ENCODE measurements around the gene MRPL33. TPM values are rescaled to one million over a fixed set of nuclear protein-coding genes. Genes with fewer than 3 reads are reported as not detected.
A peak's percentile ranks its signal among the peaks of the same experiment; 100 is the strongest.
"Not testable (repeated sequence)": the region's sequence is repeated elsewhere in the genome, so short reads cannot be mapped to it uniquely, and the experiment has no call there.

Gene MRPL33
- total and polyA plus RNA-seq, 2 donors, result 102 to 179 TPM

GRCh38 chr2:27752551-27753237, 18.8 kb upstream of the MRPL33 start:
- no peaks in the 10 kb centered on the region for H3K4me1 ChIP-seq (ENCODE audit: insufficient read depth)
- H3K4me3 ChIP-seq (ENCODE audit: low read depth, low read length), result no peak overlapping the region
- WGBS, result 67% methylated on average over 16 of the region's 16 CpGs
- H3K27ac ChIP-seq (ENCODE audit: low read depth), result peak overlapping the region; percentile 35
- no peaks in the 10 kb centered on the region for H3K36me3 ChIP-seq (ENCODE audit: insufficient read depth)
- DNase-seq (ENCODE audit: extremely low spot score), result no peak

GRCh38 chr2:27754138-27754588, 17.4 kb upstream of the MRPL33 start:
- H3K27ac ChIP-seq (ENCODE audit: low read depth), result no peak overlapping the region
- DNase-seq (ENCODE audit: extremely low spot score), result no peak
- H3K4me3 ChIP-seq (ENCODE audit: low read depth, low read length), result no peak overlapping the region
- no peaks in the 10 kb centered on the region for H3K4me1 ChIP-seq (ENCODE audit: insufficient read depth)
- WGBS, result 28% methylated on average over 4 of the region's 4 CpGs
- H3K36me3 ChIP-seq (ENCODE audit: insufficient read depth), result no peaks in the 10 kb centered on the region

- DNase-seq (ENCODE audit: extremely low spot score), result no peak
- no peak overlapping the region for H3K27ac ChIP-seq (ENCODE audit: low read depth)
- no peaks in the 10 kb centered on the region for H3K4me1 ChIP-seq (ENCODE audit: insufficient read depth)
- 89% methylated on average over 5 of the region's 5 CpGs for WGBS
- no peak overlapping the region for H3K4me3 ChIP-seq (ENCODE audit: low read depth, low read length)
- H3K36me3 ChIP-seq (ENCODE audit: insufficient read depth), result no peaks in the 10 kb centered on the region
Observed at GRCh38 chr2:27754831-27755230, 16.7 kb upstream of the MRPL33 start.

- no peak for DNase-seq (ENCODE audit: extremely low spot score)
- Histone ChIP-seq H3K4me3 (ENCODE audit: low read depth, low read length) (no peak overlapping the region), H3K4me1 (ENCODE audit: insufficient read depth) (no peaks in the 10 kb centered on the region), H3K27ac (ENCODE audit: low read depth) (no peak overlapping the region), H3K36me3 (ENCODE audit: insufficient read depth) (no peaks in the 10 kb centered on the region)
- WGBS, result 69% methylated on average over 3 of the region's 3 CpGs
Observed at GRCh38 chr2:27756091-27756490, 15.4 kb upstream of the MRPL33 start.

DNA sequence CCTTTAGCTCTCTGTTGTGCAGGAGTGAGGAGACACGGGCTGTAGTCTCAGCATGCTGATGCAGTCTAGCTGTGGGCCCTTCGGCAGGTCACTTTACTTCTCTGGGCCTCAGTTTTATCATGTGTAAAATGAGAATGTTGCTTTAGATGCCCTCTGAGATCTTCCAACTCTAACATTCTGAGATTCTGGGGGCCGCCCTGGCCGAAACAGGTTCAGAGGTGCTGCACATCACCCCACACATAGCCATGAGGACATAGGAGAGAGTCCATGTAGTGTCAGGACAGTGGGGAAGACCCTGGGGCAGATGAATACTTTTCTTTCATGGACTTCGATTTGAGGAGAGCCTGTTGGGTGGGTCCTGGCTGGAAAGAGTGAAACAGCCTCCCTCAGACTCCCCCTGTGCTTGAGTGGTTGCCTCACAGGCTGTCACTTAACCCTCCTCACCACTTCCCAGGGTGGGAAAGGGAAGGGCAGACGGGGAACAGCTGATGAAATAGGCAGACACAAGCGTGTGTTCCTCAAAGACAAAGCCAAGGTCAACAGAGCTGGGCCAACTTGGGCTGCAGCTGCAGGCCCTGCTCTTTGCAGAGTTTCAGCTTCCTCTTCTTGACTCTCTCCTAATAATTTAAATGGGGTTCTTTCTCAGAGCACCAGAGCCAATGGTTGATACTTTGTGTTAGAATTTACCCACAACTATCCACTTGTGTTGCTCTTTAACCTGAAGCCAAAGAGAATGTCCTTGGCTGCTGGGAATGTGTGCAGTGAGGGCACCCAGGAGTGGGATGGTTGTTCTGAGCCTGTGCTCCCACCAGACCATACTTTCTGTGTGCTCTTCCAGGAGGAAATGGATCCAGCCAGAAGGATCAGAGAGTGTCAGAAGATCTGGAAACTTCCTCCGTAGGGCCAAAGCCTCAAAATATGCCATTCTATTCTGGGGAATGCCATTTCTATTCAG, 14.7 kb upstream of the MRPL33 start:
- no peak for DNase-seq (ENCODE audit: extremely low spot score)

DNA sequence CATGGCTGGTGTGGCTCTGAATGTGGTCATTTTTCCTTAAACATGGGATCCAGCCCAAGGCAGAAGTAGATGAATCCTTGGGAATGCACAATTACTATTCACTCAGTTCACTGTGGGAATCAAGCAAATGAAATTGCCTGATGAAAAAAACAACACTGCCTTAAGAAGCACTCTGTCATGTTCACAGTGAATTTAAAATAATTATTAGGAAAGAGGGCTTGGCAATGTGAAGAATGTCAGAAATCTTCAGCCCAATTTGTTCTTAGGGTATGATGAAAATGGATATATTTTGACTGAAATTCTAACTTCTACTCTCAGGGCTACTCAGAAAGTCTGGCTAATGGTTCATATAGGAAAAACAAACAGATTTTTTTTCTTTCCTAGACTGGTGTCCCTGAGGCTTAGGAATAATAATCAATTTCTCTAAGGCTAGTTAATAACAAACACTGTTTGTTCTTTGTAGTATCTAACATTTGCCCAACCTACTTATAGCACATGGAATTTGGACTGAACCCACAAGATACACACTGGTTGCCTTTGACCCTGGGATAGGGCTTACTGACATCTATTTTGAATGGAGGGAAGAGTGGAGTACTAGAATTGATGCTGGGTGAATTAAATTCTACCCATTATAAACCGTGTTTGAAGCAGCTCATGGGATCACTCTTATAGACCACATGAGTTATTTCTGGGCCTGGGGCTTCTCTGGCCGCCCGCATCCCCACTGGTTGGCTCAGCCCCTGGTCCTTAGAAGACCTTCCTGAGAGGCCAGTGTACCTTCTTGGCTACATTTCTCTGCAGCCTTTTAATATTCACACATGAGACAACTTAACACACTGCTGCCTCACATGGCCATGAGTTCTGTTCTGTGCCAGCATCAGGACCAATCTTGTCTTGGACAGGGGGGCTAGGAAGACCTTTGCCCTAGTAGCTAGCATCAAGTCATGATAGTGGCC, 8.3 kb upstream of the MRPL33 start:
- DNase-seq (ENCODE audit: extremely low spot score), result no peak
- H3K4me3 ChIP-seq (ENCODE audit: low read depth, low read length), result no peak overlapping the region
- H3K36me3 ChIP-seq (ENCODE audit: insufficient read depth), result no peaks in the 10 kb centered on the region
- H3K27ac ChIP-seq (ENCODE audit: low read depth), result no peak overlapping the region
- H3K4me1 ChIP-seq (ENCODE audit: insufficient read depth), result no peaks in the 10 kb centered on the region
- WGBS, result 87% methylated on average over 3 of the region's 3 CpGs

More for the DNA sequence above, 14.7 kb upstream of the MRPL33 start:
- Histone ChIP-seq H3K27ac (ENCODE audit: low read depth) (no peak overlapping the region), H3K4me1 (ENCODE audit: insufficient read depth) (no peaks in the 10 kb centered on the region), H3K4me3 (ENCODE audit: low read depth, low read length) (no peak overlapping the region), H3K36me3 (ENCODE audit: insufficient read depth) (no peaks in the 10 kb centered on the region)
- WGBS, result 82% methylated on average over 8 of the region's 8 CpGs

DNA sequence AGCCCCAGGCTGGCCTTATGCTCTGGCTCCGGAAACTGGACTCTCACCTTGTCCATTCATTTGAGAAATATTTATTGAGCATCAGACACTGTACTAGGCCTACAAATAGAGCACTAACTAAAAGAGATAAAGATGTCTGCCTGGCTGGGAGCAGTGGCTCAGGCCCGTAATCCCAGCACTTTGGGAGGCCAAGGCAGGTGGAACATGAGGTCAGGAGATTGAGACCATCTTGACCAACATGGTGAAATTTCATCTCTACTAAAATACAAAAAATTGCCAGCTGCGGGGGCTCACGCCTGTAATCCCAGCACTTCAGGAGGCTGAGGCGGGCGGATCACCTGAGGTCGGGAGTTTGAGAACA, 7.6 kb upstream of the MRPL33 start:
- no peak overlapping the region for H3K4me3 ChIP-seq (ENCODE audit: low read depth, low read length)
- H3K4me1 ChIP-seq (ENCODE audit: insufficient read depth), result no peaks in the 10 kb centered on the region
- no peaks in the 10 kb centered on the region for H3K36me3 ChIP-seq (ENCODE audit: insufficient read depth)
- 93% methylated on average over 7 of the region's 7 CpGs for whole genome bisulfite sequencing
- DNase-seq (ENCODE audit: extremely low spot score), result no peak
- H3K27ac ChIP-seq (ENCODE audit: low read depth), result no peak overlapping the region

- H3K36me3 ChIP-seq (ENCODE audit: insufficient read depth); DNase-seq (ENCODE audit: extremely low spot score); H3K4me3 ChIP-seq (ENCODE audit: low read depth, low read length); H3K4me1 ChIP-seq (ENCODE audit: insufficient read depth); H3K27ac ChIP-seq (ENCODE audit: low read depth): not testable (repeated sequence)
- WGBS, result 89% methylated on average over 3 of the region's 3 CpGs
Observed at GRCh38 chr2:27764526-27764925, 7.0 kb upstream of the MRPL33 start.

DNA sequence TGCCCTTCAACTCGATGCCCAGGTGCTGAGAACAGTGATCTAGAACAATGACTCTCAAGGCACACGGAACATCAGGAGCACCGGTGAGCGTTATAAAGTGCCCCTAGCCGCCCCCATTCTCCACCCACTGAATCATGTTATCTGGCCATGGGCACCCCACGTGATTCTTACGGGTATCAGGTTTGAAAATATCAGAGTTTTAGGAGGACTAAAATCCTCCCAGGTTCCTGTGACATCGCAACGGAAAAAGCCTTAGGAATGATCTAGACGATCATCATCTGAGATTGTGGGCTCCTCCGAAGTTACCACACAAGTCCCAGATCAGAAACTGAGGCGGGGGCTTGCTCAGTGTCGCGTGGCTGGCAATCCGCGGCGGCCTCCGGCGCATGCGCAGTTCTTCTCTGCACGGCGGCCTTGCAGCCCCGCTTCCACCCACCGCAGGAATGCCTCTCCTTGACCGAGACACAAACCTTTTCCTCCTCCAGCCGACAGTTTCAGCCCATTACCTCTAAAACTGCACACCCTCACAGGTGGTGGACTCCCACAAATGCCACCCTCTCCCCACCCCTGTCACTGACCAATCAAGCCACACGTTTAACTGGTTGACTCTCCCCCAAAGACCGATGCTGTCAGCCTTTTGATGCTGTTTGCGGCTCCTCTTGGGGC, 5.8 kb upstream of the MRPL33 start:
- peak overlapping the region; percentile 22 for H3K4me3 ChIP-seq (ENCODE audit: low read depth, low read length)
- H3K4me1 ChIP-seq (ENCODE audit: insufficient read depth), result no peaks in the 10 kb centered on the region
- WGBS, result 15% methylated on average over 29 of the region's 29 CpGs
- H3K36me3 ChIP-seq (ENCODE audit: insufficient read depth), result no peaks in the 10 kb centered on the region
- DNase-seq (ENCODE audit: extremely low spot score), result no peak
- no peak overlapping the region for H3K27ac ChIP-seq (ENCODE audit: low read depth)

- no peak overlapping the region for H3K4me3 ChIP-seq (ENCODE audit: low read depth, low read length)
- no peak for DNase-seq (ENCODE audit: extremely low spot score)
- H3K27ac ChIP-seq (ENCODE audit: low read depth), result no peak overlapping the region
- H3K4me1 ChIP-seq (ENCODE audit: insufficient read depth), result no peaks in the 10 kb centered on the region
- 73% methylated on average over 2 of the region's 2 CpGs for WGBS
- H3K36me3 ChIP-seq (ENCODE audit: insufficient read depth), result no peaks in the 10 kb centered on the region
Observed at GRCh38 chr2:27766287-27766661, 5.2 kb upstream of the MRPL33 start.

DNA sequence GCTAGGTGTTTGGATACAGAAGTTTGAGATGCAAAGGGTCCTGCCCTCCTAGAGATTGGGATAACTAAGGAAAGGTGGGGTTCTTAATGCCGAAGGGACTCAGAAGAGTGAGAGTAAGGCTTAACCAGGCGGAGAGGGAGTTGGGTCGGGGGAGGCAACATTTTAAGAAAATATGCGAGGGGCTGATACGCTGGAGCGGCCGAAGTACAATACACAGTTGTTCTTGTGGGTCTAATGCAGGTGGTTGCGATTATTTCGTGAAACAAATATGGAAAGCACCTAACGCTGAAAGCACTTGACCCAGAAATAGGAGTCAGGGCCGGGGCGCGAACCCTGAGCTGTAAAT, 344 bp upstream of the MRPL33 start:
- Histone ChIP-seq H3K36me3 (ENCODE audit: insufficient read depth) (no peaks in the 10 kb centered on the region), H3K4me1 (ENCODE audit: insufficient read depth) (no peaks in the 10 kb centered on the region), H3K4me3 (ENCODE audit: low read depth, low read length) (peak overlapping the region; percentile 85), H3K27ac (ENCODE audit: low read depth) (no peak overlapping the region)
- DNase-seq (ENCODE audit: extremely low spot score), result no peak
- WGBS, result 12% methylated on average over 13 of the region's 13 CpGs

DNA sequence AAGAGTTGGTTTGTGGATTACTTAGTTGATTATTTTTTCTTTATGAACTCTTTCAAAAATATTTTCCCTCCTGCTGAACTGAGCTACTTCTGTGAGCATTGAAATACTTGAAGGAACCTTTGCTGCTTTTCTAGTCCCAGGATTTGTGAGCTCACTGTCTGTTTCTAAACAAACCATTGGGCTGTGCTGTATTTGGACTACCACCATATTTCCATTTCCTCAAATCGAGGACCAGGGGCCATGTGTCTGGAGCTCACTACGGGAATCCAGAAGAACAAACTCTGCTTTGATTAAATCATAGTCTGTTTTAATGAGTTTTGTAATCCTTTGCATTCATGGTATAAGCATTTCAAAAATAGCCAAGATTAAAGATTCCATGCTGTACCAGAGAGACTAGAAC, 1.3 kb downstream of the MRPL33 start:
- no peak for DNase-seq (ENCODE audit: extremely low spot score)
- WGBS, result 13% methylated on average over 2 of the region's 2 CpGs
- no peaks in the 10 kb centered on the region for H3K36me3 ChIP-seq (ENCODE audit: insufficient read depth)
- no peak overlapping the region for H3K4me3 ChIP-seq (ENCODE audit: low read depth, low read length)
- no peak overlapping the region for H3K27ac ChIP-seq (ENCODE audit: low read depth)
- H3K4me1 ChIP-seq (ENCODE audit: insufficient read depth), result no peaks in the 10 kb centered on the region

GRCh38 chr2:27773959-27774358, 2.4 kb downstream of the MRPL33 start:
- Histone ChIP-seq H3K4me1 (ENCODE audit: insufficient read depth) (no peaks in the 10 kb centered on the region), H3K27ac (ENCODE audit: low read depth) (no peak overlapping the region), H3K36me3 (ENCODE audit: insufficient read depth) (no peaks in the 10 kb centered on the region), H3K4me3 (ENCODE audit: low read depth, low read length) (no peak overlapping the region)
- DNase-seq (ENCODE audit: extremely low spot score), result no peak
- WGBS, result 82% methylated on average over 5 of the region's 5 CpGs

Data from urinary bladder (tissue), 4 donors.